NT2/D1 (cell line): ENCODE data around the gene GTF3C5.
"Not testable (repeated sequence)": the region's sequence is repeated elsewhere in the genome, so short reads cannot be mapped to it uniquely, and the experiment has no call there.

Source experiments
- DNase-seq: peaks from one replicate; pipeline ENCODE4 v3.0.0-alpha.2; 2011; ENCODE audit warnings: low read depth, low spot score
- H3K27me3 ChIP-seq: 2 replicates; pipeline ENCODE4 v1.6.0; 2011; ENCODE audit warnings: mild to moderate bottlenecking; ENCODE audit not compliant: insufficient read length, insufficient read depth
- H3K36me3 ChIP-seq: 2 replicates; pipeline ENCODE4 v1.6.1; 2011; ENCODE audit warnings: mild to moderate bottlenecking, low read length, mixed read lengths; ENCODE audit not compliant: insufficient read depth, insufficient read length
- H3K4me1 ChIP-seq: 2 replicates; pipeline ENCODE4 v1.5.1; 2011; ENCODE audit not compliant: insufficient read depth, insufficient read length
- H3K4me3 ChIP-seq: 2 replicates; pipeline ENCODE4 v1.5.1; 2011; ENCODE audit warnings: low read depth; ENCODE audit not compliant: insufficient read length
- H3K9ac ChIP-seq: 2 replicates; pipeline ENCODE4 v1.6.0; 2011; ENCODE audit warnings: low read depth; ENCODE audit not compliant: insufficient read length
- H3K9me3 ChIP-seq: 2 replicates; pipeline ENCODE4 v1.5.1; 2011; ENCODE audit warnings: mild to moderate bottlenecking, low read length; ENCODE audit not compliant: insufficient read depth
- SUZ12 ChIP-seq: IDR thresholded peaks from 2 replicates; pipeline ENCODE4 v1.6.1; 2011; ENCODE audit not compliant: insufficient read length, insufficient read depth; ENCODE audit errors: extremely low read depth
- YY1 ChIP-seq: IDR thresholded peaks from 2 replicates; pipeline ENCODE4 v1.6.1; 2011; ENCODE audit not compliant: insufficient read length, insufficient read depth
- ZNF274 ChIP-seq: IDR thresholded peaks from 2 replicates; pipeline ENCODE4 v1.6.1; 2011; ENCODE audit warnings: mild to moderate bottlenecking, low read depth, low read length

Gene GTF3C5

GRCh38 chr9:132986114-132986513 lies 44.7 kb upstream of the GTF3C5 start:
- Histone ChIP-seq H3K4me3 (no peak overlapping the region), H3K4me1 (peaks cover 4% of the 10 kb centered on the region), H3K36me3 (no peaks in the 10 kb centered on the region), H3K9me3 (no peaks in the 10 kb centered on the region), H3K9ac (no peak overlapping the region), H3K27me3 (peaks cover 9% of the 10 kb centered on the region)
- TF ChIP-seq YY1 (no peak), SUZ12 (no peak), ZNF274 (no peak)
- DNase-seq = no peak

GRCh38 chr9:132986640-132987620 lies 43.9 kb upstream of the GTF3C5 start:
- TF ChIP-seq YY1 = no peak
- TF ChIP-seq ZNF274 = no peak
- TF ChIP-seq SUZ12 = no peak
- no peak for DNase-seq
- H3K9ac ChIP-seq = no peak overlapping the region
- H3K4me3 ChIP-seq = no peak overlapping the region
- H3K27me3 ChIP-seq = peaks cover 11% of the 10 kb centered on the region
- peaks cover 4% of the 10 kb centered on the region for H3K4me1 ChIP-seq
- H3K9me3 ChIP-seq = no peaks in the 10 kb centered on the region
- no peaks in the 10 kb centered on the region for H3K36me3 ChIP-seq

- Histone ChIP-seq H3K9me3 (no peaks in the 10 kb centered on the region), H3K9ac (no peak overlapping the region), H3K4me3 (no peak overlapping the region), H3K27me3 (peaks cover 11% of the 10 kb centered on the region), H3K36me3 (no peaks in the 10 kb centered on the region), H3K4me1 (peaks cover 5% of the 10 kb centered on the region)
- TF ChIP-seq SUZ12 (no peak), ZNF274 (no peak), YY1 (no peak)
- DNase-seq = no peak
Measured at GRCh38 chr9:132988244-132989013, 42.4 kb upstream of the GTF3C5 start.

- H3K36me3 ChIP-seq = no peaks in the 10 kb centered on the region
- peaks cover 8% of the 10 kb centered on the region for H3K4me1 ChIP-seq
- no peak overlapping the region for H3K4me3 ChIP-seq
- no peak for DNase-seq
- no peaks in the 10 kb centered on the region for H3K9me3 ChIP-seq
- H3K27me3 ChIP-seq = peaks cover 11% of the 10 kb centered on the region
- H3K9ac ChIP-seq = no peak overlapping the region
- TF ChIP-seq SUZ12 (no peak), ZNF274 (no peak), YY1 (no peak)
Measured at GRCh38 chr9:132989014-132989310, 41.8 kb upstream of the GTF3C5 start.

GRCh38 chr9:132989414-132989996 lies 41.3 kb upstream of the GTF3C5 start:
- no peak overlapping the region for H3K4me3 ChIP-seq
- H3K9me3 ChIP-seq = no peaks in the 10 kb centered on the region
- peaks cover 11% of the 10 kb centered on the region for H3K27me3 ChIP-seq
- TF ChIP-seq SUZ12 (no peak), ZNF274 (no peak), YY1 (no peak)
- peaks cover 12% of the 10 kb centered on the region for H3K4me1 ChIP-seq
- H3K9ac ChIP-seq = no peak overlapping the region
- DNase-seq = no peak
- H3K36me3 ChIP-seq = no peaks in the 10 kb centered on the region

- not testable (repeated sequence) for H3K9me3 ChIP-seq, H3K4me3 ChIP-seq, DNase-seq, H3K36me3 ChIP-seq, H3K9ac ChIP-seq
- Histone ChIP-seq H3K27me3 (peaks cover 15% of the 10 kb centered on the region), H3K4me1 (peaks cover 17% of the 10 kb centered on the region)
Measured at GRCh38 chr9:132989998-132990557, 40.7 kb upstream of the GTF3C5 start.

- no peak for DNase-seq
- no peak overlapping the region for H3K4me3 ChIP-seq
- H3K9ac ChIP-seq = no peak overlapping the region
- peaks cover 19% of the 10 kb centered on the region for H3K27me3 ChIP-seq
- no peaks in the 10 kb centered on the region for H3K9me3 ChIP-seq
- TF ChIP-seq ZNF274 = no peak
- TF ChIP-seq YY1 = no peak
- no peak for TF ChIP-seq SUZ12
- peaks cover 19% of the 10 kb centered on the region for H3K4me1 ChIP-seq
- no peaks in the 10 kb centered on the region for H3K36me3 ChIP-seq
Measured at GRCh38 chr9:132990781-132991180, 40.0 kb upstream of the GTF3C5 start.
